Mucosa of descending colon (tissue), 3 donors: ENCODE results near the gene MYLK. TPM values are rescaled to one million over a fixed set of nuclear protein-coding genes. Genes with fewer than 3 reads are reported as not detected.

Experiments used
- ATAC-seq: fragments of 200-7000 bp; cut with Tn5 transposase; one replicate; pipeline ENCODE4 v1.9.1; 2020; ENCODE audit warnings: mild to moderate bottlenecking, moderate library complexity
- DNase-seq, 3 donors: peaks; one replicate each; pipeline ENCODE4 v3.0.0-alpha.2; 2020
- H3K36me3 ChIP-seq: fragments of 200-600 bp; one replicate; pipeline ENCODE4 v1.8.0; 2021; ENCODE audit warnings: low read depth, mild to moderate bottlenecking
- H3K4me1 ChIP-seq: fragments of 200-600 bp; one replicate; pipeline ENCODE4 v1.8.0; 2021; ENCODE audit warnings: low read depth, mild to moderate bottlenecking
- H3K4me3 ChIP-seq: fragments of 200-600 bp; one replicate; pipeline ENCODE4 v1.8.0; 2021; ENCODE audit warnings: mild to moderate bottlenecking
- H3K9me3 ChIP-seq: fragments of 200-600 bp; one replicate; pipeline ENCODE4 v1.8.0; 2021; ENCODE audit warnings: mild to moderate bottlenecking
- CTCF ChIP-seq: fragments of 200-600 bp; IDR thresholded peaks from one replicate; pipeline ENCODE4 v1.8.0; 2022; ENCODE audit warnings: antibody characterized with exemption, mild to moderate bottlenecking
- intact Hi-C, 2 donors: fragments of 100-400 bp; cut with DNase I in 1 of 2; cut with micrococcal nuclease in 1 of 2; formaldehyde crosslinking; loops; one replicate each; pipeline versions ENCODE4 v1.11.0 to v1.11.1; 2022; cut with DNase I, micrococcal nuclease
- total RNA-seq, 3 donors: library from RNA; stranded (reverse); fragmentation: NEBNext Ultra II Directional in 2 of 3; extraction: Animal tissue kit (Norgen Biotek cat#: 25700) in 2 of 3; gene quantifications; one replicate each; pipeline versions ENCODE4 v1.2.1 to v1.2.4, GENCODE V29; 2021 to 2023
- donor health status: DM: no; HTN: no; CAD: no; lungs with moderate emphysema.
- donor health status: DM: no; HTN: no; CAD: no.
- donor health status: DM: no; HTN: yes; CAD: no.

Gene MYLK
- total RNA-seq, 3 donors from 2014 or later = 157 to 1,614 (median 175) TPM

- ATAC-seq (peak; percentile 95), DNase-seq (peak; percentile 67 to 88 (median 78))
- intact Hi-C loops = loop anchor here in 1 of 2 donors (5.0 kb wide), 1 partner anchor 80 kb away; no protein-coding TSS in a partner anchor
- H3K9me3 ChIP-seq = no peaks in the 10 kb centered on the region
- H3K4me3 ChIP-seq = no peak overlapping the region
- TF ChIP-seq CTCF = peak; percentile 66
- no peaks in the 10 kb centered on the region for H3K36me3 ChIP-seq
- no peaks in the 10 kb centered on the region for H3K4me1 ChIP-seq
Observed at GRCh38 chr3:123642182-123642956, 241.8 kb downstream of the MYLK start.

GRCh38 chr3:123641505-123641904 is 242.6 kb downstream of the MYLK start:
- intact Hi-C loops = loop anchor here in 1 of 2 donors (5.0 kb wide), 1 partner anchor 81 kb away; no protein-coding TSS in a partner anchor
- no peak for TF ChIP-seq CTCF
- no peak overlapping the region for H3K4me3 ChIP-seq
- ATAC-seq (no peak), DNase-seq (no peak)
- H3K9me3 ChIP-seq = no peaks in the 10 kb centered on the region
- H3K4me1 ChIP-seq = no peaks in the 10 kb centered on the region
- no peaks in the 10 kb centered on the region for H3K36me3 ChIP-seq

- no peaks in the 10 kb centered on the region for H3K9me3 ChIP-seq
- no peak for TF ChIP-seq CTCF
- intact Hi-C loops = loop anchor here in 1 of 2 donors (5.0 kb wide), 1 partner anchor 81 kb away; no protein-coding TSS in a partner anchor
- DNase-seq (no peak), ATAC-seq (no peak)
- no peaks in the 10 kb centered on the region for H3K36me3 ChIP-seq
- H3K4me3 ChIP-seq = no peak overlapping the region
- no peaks in the 10 kb centered on the region for H3K4me1 ChIP-seq
Observed at GRCh38 chr3:123640740-123641462, 243.2 kb downstream of the MYLK start.

- Histone ChIP-seq H3K9me3 (no peaks in the 10 kb centered on the region), H3K36me3 (no peaks in the 10 kb centered on the region), H3K4me1 (no peaks in the 10 kb centered on the region), H3K4me3 (no peak overlapping the region)
- intact Hi-C loops = loop anchor here in 1 of 2 donors (5.0 kb wide), 1 partner anchor 82 kb away; no protein-coding TSS in a partner anchor
- no peak for TF ChIP-seq CTCF
- ATAC-seq = no peak
- no peak for DNase-seq
Observed at GRCh38 chr3:123640311-123640710, 243.8 kb downstream of the MYLK start.

- intact Hi-C loops = no loop called here
- Histone ChIP-seq H3K36me3 (no peaks in the 10 kb centered on the region), H3K4me3 (no peak overlapping the region), H3K9me3 (no peaks in the 10 kb centered on the region), H3K4me1 (no peaks in the 10 kb centered on the region)
- no peak for TF ChIP-seq CTCF
- DNase-seq (no peak), ATAC-seq (no peak)
Observed at GRCh38 chr3:123638936-123639689, 245.0 kb downstream of the MYLK start.
